HG02938 (cell line): ENCODE measurements around the gene ETV6.

Source experiments
- ATAC-seq: cut with Tn5 transposase; IDR thresholded peaks from one replicate; pipeline ENCODE4 v1.9.1; 2021; ENCODE audit warnings: mild to moderate bottlenecking, moderate library complexity; ENCODE audit not compliant: unreplicated experiment

ETV6 gene

DNA sequence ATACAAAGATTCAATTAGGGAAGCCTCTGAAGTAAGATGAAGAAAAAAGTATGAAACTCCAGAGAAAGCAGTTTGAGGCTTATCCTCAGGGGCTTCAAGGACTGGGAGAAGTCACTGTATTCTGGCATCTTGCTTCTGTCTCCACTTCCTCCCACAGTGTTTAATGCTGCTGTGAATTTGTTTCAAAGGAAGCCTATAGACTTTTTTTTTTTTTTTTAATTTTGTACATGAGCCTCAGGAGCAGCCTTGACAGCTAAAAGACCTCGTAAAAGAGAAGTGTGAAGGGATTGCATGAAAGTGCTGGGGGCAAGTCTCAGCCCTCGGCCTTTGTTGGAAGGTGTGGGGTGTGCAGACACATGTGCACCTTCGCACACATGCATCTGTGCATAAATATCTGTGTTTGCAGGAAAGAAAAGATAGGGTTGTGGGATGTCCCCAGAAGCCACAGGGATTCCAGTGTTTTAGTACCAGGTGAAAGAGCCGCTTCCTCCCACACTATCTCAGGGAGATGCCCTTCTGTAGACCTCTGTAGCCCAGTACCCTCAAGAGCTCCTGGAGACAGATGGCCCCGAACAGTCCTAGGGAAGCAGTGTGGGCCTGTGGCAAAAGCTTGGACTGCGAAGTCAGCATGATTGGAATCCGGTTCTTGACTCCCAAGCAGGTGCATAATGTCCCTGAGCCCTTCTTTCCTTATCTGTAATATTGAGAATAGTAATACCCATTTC, 227.8 kb downstream of the ETV6 start:
- no peak for ATAC-seq

DNA sequence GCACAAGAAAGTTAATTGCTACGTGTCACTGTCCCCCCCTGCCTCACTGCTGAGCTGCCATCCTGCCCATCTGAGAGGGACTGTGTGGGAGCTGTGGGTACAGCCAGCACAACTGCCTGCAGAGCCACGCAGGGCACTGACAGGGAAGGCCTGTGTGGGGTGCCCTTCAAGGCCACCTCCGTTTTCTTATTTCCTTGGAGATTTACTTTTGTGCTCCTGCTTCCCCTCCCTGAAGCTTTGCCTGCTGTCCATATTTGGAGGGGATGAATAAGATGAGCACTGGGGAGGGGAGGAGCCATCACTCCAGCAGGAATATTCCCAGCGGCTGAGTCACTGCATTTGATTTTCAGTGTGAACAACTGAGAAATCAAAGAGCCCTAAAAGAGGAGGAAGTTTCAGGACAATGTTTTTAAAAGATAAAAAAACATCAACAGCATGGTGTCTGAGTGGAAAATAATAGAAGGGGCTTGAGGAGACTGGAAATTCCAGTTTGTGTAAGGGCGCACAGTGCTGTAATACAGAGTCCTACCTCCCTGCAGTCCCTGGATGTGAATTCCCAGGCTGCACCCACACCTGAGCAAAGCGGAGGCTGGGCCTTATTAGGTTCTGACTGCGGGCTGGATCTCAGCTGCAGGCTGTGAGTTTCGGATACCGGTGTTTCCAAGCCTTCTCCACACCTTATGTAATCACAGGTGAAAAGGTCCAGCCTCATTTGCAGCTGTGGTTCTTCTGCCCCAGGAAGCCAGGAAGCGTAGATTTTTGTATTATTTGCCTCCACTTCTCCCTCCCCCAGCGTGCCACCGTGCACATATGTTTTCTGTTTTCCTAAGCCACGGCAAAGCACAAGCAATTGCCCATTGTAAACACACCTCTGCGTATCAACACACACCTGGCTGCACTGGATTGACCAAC, 228.7 kb downstream of the ETV6 start:
- no peak for ATAC-seq

DNA sequence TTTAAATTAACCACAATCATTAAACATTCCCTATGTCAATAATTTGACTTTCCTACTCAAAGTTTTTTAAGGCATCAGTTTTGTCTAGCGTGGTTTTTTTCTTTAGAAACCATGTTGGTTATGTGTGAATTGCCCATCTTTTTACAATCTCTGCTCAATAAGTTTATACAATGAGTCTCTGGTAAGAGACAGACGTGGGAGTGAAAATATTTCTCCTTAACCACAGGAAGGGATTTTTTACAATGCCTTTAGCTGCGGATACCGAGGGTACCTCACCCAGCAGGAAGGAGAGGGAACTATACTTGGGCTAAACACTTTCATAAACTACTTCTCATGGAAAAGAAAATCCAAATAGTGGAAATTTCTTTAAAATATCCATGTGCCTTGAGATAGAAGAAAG, 229.8 kb downstream of the ETV6 start:
- no peak for ATAC-seq

- ATAC-seq = no peak
Measured at GRCh38 chr12:11880381-11880780, 230.9 kb downstream of the ETV6 start.

DNA sequence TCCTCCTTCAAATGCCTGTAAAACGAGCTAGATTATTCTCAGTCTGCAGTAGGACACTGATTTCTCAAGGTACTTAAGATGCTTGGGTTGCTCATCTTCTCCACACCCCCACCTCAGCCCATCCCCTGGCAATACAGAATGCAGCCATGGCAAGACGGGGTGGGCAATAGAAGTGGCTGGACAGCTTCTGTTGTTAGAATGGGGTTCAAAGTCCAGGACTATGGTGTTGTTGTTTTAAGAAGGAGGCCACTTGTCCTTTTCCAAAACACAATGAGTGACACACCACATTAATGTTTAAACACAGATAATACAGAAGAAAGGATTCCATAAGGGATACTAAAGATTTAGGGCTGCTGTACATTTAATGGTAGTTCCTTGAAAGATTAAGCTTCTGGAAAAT, 232.4 kb downstream of the ETV6 start:
- ATAC-seq = no peak

- peak; percentile 47 for ATAC-seq
Measured at GRCh38 chr12:11882301-11883019, 233.0 kb downstream of the ETV6 start.

- no peak for ATAC-seq
Measured at GRCh38 chr12:11884116-11884515, 234.6 kb downstream of the ETV6 start.

GRCh38 chr12:11884706-11885105, 235.2 kb downstream of the ETV6 start:
- ATAC-seq = no peak

- ATAC-seq = no peak
Measured at GRCh38 chr12:11885261-11886038, 236.0 kb downstream of the ETV6 start.

DNA sequence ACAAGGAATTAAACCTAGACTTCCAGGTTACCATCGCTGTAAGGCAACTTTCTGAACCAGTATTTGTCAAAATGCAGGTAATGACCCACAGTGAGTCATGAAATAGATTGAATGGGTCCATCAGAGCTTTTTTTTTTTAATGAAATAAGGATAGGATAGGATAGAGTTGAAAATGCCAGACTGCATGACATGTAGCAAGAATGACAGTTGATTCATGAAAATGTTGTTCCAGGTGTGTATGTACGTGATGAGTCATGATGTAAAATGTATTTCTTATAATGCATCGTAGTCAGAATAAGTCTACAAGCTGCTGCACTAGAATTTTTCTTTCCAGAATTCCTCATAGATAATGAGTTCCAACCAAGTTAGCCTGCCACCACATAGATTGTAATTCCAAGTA, 236.9 kb downstream of the ETV6 start:
- ATAC-seq = no peak

DNA sequence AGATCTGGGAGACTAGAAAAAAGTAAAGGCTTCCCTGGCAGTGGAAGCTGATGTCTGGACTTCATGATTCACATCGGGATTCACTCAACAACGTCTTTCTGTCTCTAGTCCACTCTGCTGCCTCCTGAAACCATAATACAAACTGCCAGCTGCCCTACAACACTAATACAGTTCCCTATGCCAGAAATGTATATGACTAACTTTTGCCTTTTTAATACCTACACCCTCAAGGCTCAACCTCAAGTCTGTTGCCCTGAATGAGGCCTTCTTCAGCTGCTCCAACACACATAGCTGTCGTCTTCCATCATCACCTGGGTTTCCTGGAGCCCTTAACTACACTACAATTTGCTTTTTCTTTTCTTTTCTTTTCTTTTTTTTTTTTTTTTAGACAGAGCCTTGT, 238.6 kb downstream of the ETV6 start:
- no peak for ATAC-seq

DNA sequence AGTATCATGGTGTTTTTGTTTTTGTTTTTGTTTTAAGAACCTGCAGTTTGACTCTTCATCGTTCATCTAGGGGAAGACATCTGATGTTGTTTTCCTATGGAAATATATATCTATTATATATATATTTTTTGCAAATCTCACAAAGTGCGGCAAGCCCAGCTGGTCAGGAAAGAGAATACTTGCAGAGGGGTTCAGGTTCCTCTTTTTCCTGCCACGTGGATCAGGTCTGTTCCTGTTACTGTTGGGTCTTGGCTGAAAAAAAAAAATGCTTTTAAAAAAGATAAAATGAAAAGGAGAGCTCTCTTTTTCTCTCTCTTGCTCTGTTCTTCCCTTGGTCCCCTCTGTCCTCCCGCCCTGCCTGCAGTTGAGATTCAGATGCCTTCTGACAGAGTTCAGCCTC, 241.9 kb downstream of the ETV6 start:
- ATAC-seq = no peak

DNA sequence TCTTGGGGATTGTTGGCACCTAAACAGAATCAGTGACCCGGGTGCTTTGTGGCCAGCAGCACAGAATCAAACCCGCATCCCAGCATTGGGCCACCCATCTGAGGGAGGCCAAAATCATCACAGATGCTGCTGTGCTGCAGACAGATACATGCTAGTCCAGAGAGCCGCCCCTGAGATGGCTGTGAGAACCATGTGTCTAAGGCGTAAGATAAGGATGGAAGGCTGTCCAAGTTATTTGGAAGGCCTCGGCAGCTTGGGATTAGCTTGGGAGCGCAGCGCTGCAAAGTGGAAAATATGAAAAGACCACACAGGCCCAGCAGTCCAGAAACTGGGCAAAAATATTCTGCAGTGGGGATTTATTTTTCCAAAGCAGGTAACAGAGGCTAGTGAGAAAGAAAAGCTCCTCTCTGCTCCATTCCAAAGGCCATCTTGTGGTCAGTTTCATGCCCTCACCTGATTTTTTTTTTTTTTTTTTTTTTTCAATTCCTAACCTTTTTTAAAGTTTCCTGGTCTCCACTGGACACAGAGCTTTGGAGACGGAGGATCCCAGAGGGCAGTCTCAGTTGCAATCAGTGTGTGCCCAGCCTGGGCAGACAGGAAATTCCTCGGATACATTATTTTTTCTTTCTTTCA, 242.4 kb downstream of the ETV6 start:
- ATAC-seq = no peak

- ATAC-seq = no peak
Measured at GRCh38 chr12:11893998-11894397, 244.5 kb downstream of the ETV6 start.

DNA sequence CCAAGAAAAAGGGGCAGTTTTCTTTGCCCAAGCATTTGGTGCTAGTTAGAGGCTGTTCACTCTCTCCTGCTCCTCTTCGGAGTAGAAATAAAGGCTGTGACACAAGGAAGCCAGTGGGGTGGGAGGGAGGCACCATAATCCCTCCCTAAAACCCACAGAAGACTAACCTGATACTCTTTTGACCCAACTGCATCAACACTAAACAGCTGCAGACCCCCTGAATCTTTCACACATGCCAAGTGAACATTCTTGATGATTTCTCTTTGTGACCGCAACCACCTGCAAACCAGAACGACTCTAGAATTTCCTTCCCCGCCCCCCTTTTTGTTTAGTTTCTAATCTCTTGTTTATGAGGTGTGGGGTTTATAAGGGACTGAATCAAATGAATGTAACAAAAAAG, 245.4 kb downstream of the ETV6 start:
- peak; percentile 57 for ATAC-seq

- no peak for ATAC-seq
Measured at GRCh38 chr12:11895421-11896078, 246.1 kb downstream of the ETV6 start.

- no peak for ATAC-seq
Measured at GRCh38 chr12:11896417-11896929, 247.0 kb downstream of the ETV6 start.

- no peak for ATAC-seq
Measured at GRCh38 chr12:11897923-11898322, 248.4 kb downstream of the ETV6 start.

- no peak for ATAC-seq
Measured at GRCh38 chr12:11901701-11902524, 252.4 kb downstream of the ETV6 start.
